Dermis microvascular lymphatic vessel endothelial cell (primary cell): Measurements from ENCODE around the gene UHRF1. TPM values are rescaled to one million over a fixed set of nuclear protein-coding genes. Genes with fewer than 3 reads are reported as not detected.
A peak's percentile ranks its signal among the peaks of the same experiment; 100 is the strongest.
"Not testable (repeated sequence)": the region's sequence is repeated elsewhere in the genome, so short reads cannot be mapped to it uniquely, and the experiment has no call there.

Source experiments
- DNase-seq, 2 donors: peaks; one replicate each; pipeline versions ENCODE4 v3.0.0 to v3.0.0-alpha.2; 2010; ENCODE audit warnings: low read depth in 2 of 2
- total RNA-seq: library from RNA; depleted of rRNA; stranded (reverse); fragments of >200 nt; gene quantifications from 2 replicates; pipeline ENCODE4 v1.2.1, GENCODE V29; 2014

Gene UHRF1
- total RNA-seq, 1 donor from 2014 or later: 27.1 TPM

DNA sequence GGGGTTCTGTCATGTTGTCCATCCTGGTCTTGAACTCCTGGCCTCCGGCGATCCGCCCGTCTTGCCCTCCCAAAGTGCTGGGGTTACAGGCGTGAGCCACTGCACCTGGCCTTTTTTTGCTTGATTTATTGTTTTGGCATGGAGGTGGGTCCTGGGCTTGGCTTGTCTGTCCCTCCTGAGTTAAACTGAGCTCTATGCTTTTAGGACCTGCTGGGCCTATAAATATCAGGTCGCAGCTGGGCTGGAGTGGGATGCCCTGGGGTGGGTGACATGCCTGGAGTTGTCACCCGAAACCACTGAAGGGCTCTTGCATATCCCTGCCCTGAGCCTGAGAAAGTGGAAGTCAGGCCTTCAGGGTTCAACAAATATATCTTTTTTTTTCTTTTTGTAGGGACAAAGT lies 12.2 kb upstream of the UHRF1 start:
- DNase-seq: no peak

DNA sequence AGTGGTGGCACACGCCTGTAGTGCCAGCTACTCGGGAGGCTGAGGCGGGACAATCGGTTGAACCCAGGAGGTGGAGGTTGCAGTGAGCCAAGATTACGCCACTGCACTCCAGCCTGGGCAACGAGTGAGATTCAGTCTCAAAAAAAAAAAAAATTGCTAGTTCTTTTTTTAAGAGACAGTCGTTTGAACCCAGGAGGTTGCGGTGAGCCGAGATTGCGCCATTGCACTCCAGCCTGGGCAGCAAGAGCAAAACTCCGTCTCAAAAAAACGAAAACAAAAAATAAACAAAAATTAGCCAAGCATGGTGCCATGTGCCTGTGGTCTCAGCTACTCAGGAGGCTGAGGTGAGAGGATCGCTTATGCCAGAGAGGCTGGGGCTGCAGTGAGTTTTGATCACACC lies 8.4 kb upstream of the UHRF1 start:
- not testable (repeated sequence) for DNase-seq

DNA sequence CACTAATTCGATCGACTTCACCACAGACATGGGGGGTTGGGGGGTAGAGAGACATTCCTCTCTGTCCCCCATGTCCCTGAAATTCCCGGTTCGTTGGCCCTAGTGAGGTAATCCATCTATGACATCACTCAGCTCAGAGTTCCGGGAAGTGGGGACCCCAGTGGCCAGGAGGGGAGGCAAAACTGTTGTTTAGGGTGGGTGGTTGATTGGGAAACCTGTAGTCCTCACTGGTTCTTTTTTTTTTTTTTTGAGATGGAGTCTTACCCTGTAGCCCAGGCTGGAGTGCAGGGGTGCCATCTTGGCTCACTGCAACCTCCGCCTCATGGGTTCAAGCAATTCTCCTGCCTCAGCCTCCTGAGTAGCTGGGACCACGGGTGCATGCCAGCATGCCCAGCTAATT lies 6.5 kb upstream of the UHRF1 start, which contains the start of gene ARRDC5:
ARRDC5 (minus strand) TSS at position 101 of the 400 bp plus-strand sequence; CDS start at position 30, 71 bp downstream.
- no peak for DNase-seq

DNA sequence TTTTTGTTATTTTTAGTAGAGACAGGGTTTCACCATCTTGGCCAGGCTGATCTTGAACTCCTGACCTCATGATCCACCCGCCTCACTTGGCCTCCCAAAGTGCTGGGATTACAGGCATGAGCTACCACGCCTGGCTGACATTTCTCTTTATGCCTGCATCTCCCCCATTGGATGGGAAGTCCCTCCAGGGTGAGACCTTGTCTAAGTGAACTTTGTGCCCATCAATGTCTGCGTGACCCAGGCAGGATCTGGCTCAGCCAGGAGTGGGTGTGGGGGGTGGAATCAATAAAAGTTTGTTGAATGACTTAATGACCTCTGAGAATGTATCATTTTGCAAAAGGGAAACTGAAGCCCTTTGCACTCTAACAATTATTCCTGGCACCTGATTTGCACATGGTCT lies 4.8 kb upstream of the UHRF1 start:
- DNase-seq: no peak

DNA sequence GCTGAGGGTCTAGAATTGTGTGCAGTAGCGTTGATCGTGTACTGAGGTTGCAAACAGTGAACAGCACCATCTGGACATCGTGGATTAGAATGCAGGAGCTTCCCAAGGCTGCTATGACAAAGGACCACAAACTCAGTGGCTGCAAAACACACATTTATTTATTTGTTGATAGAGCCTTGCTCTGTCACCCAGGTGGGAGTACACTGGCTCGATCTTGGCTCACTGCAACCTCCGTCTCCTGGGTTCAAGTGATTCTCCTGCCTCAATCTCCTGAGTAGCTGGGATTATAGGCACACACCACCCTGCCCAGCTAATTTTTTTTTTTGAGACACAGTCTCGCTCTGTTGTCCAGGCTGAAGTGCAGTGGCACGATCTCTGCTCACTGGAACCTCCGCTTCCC lies 2.3 kb upstream of the UHRF1 start:
- no peak for DNase-seq

DNA sequence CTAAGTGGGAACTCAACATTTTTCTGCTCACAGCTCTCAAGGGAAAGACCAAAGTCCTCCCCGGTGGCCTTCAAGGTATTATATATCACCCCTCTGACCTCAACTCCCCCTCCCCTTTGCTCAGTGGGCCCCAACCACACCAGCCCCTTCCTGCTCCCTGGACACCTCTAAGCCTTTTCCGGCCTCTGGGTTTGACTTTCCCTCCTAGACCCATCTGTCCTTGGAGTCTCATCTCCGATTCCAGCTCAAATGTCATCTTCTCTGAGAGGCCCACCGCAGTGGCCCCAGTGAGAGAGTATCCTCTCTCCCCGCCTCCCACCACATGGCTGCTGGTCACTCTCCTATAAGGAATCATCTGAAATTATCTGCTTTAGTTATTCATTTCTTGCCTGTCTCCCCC lies 941 bp upstream of the UHRF1 start:
- no peak for DNase-seq

DNA sequence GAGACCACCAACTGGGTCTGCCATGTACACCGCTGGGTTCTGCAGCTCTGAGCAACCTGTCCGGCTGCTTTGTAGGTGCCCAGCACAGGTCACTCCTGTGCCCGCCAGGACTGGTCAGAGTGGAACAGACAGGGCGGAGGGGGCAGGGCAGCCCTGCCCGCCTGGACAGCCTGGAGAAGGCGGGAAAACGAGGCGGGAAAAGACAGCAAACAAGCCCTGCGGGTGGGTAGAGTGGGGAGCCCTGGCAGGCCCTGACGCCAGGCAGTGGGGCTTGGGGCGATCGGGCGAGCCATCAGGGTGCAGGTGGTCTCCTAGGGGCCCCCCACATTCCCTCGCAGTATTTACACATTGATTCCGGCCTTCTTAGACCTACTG lies 533 bp upstream of the UHRF1 start:
- DNase-seq: no peak

DNA sequence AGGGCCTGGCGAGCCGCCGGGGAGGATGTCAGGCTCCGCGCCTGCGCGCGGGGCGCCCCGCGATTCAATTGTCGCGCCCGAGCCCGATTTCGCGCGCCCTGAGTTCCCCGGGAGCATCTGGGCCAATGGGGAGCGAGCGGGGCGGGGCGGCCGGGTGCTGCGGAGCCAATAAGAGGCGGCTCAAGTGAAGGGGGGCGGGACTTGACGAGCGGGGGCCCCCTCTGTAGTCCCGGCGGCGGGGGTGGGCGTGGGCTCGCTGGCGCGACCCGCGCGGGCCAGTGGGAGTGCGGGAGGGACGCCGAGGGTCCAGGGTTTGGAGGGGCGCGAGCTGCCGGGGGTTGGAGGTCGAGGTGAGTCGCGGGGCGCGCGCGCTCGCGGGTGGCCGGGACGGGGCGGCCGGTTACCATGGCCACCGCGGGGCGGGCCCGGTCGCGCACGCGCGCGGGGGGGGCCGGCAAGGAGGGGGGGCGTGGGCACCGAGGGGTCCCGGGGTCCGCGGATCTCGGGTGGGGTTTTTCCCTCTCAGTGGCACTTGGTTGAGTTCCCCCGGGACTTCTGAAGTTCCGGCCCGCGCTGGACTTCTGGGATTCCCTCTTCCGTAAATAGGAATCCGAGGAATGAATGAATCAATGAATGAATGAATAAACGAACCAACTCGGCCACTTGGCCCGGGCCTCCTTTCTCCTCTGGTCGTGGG lies 744 bp downstream of the UHRF1 start:
- peak; percentile 48 to 94 for DNase-seq

DNA sequence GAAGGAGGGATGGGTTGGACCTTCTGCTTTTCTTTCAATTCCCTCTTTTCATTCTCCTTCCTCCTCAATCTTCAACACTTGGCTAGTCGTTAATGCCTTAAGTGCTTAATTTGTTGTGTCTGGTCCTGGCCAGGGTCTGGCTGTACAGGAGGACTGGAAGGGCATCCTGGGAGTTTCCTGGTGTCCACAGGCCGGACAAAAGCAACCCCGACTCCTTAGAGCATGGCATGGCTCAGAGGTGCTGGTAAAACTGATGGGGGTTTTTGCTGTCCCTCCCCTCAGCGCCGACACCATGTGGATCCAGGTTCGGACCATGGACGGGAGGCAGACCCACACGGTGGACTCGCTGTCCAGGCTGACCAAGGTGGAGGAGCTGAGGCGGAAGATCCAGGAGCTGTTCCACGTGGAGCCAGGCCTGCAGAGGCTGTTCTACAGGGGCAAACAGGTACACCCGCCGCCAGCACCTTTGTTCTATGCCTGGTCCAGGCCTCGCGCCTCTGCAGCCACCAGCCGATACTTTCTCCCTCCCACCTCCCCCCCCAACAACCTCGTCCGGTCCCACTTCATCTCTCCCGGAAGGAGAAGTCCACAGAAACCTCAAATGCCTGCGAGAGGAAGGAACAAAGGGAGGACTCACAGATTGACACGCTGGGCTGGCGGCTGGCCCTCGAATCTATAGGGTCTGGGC lies 1.4 kb downstream of the UHRF1 start:
- peak in 1 of 2 donors; percentile 38 for DNase-seq

DNA sequence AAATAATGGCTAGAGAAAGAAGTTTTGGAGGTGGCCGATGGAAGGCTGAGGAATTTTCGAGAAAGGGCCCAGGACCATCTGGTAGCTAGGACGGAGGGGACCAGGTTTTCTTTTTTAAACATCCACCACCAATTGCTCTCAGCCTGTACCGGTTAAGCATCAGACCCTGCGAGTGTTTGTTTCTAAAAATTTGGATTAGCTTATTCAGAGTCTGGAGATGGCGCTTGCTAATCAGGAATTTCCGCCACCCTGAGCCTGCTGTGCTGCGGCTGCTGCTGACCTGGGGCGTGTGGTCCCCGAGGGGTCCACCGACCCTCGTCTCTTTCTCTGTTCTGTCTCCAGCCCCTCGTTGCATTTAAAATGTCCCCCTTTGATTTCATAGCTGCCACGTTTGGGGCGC lies 2.0 kb downstream of the UHRF1 start:
- DNase-seq: peak in 1 of 2 donors; percentile 17

DNA sequence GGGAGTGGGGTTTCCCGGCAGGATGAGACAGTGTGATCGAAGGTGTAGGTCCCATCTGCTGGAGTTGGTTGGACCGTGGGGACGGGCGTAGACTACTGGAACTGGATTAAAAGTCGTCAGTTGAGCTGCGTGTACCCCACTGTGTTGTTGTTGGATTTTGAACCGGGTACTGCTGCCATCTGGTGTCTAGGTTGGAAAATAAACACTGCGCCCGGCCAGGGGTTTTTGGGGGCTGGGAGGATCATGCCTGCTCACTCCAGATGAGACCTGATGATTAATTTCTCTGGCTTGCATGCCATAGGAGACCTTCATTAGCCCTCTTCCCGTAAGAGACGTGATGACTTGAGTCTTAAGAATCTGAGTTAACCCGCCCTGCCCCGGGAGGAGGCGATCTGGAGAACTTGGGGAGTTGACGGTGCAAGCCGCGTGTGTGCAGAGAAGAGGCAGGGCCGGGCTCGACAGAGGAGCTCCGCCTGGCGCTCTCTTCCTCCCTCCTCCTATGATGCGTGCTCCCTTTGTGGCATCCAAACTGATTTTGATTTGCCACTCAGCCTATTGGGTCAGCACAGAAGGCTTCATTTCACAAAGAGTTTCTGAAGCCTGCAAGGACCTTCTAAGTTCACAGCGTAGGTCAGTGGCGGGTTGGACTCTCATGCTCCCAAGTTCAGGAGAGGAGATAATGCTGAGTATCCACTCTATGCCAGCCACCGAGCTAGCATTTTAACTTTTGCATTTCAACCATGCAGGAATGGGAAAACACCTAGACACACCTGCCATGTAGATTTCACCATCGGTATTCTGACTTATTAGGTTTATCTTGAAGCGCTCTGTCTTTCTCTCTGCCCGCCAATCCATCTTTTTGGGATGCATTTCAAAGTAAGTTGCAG lies 2.7 kb downstream of the UHRF1 start:
- peak; percentile 50 to 84 for DNase-seq

DNA sequence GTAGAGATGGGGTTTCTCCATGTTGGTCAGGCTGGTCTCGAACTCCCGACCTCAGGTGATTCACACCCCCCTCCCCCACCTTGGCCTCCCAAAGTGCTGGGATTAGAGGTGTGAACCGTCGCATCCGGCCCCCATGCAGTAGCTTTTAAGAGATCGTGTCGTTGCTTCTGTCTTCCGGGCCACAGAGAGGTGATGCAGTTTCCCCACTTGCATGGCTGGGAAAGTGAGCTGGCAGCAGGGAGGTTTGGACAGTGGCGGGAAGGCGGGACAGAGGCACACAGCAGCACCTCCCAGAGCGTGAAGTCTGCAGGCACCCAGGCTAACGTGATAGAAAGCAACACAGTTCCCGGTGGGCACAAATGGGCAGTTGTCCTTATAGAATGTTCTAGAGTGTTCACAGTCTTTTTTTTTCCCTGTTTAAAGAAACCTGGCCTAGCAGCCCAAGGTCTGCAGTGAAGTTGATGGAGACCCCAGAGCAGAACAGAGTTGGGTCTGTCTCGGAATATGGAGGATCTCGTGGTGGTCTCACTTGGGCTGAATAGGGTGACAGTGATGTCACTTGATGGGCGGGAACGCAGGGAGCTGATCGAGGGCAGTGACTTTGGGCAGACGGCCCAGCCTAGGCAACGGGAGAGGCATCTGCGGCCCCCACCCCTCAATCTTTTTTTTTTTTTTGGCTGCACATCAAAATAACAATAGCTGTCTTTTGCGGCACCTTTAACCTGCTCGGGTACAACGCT lies 4.9 kb downstream of the UHRF1 start:
- no peak for DNase-seq

DNA sequence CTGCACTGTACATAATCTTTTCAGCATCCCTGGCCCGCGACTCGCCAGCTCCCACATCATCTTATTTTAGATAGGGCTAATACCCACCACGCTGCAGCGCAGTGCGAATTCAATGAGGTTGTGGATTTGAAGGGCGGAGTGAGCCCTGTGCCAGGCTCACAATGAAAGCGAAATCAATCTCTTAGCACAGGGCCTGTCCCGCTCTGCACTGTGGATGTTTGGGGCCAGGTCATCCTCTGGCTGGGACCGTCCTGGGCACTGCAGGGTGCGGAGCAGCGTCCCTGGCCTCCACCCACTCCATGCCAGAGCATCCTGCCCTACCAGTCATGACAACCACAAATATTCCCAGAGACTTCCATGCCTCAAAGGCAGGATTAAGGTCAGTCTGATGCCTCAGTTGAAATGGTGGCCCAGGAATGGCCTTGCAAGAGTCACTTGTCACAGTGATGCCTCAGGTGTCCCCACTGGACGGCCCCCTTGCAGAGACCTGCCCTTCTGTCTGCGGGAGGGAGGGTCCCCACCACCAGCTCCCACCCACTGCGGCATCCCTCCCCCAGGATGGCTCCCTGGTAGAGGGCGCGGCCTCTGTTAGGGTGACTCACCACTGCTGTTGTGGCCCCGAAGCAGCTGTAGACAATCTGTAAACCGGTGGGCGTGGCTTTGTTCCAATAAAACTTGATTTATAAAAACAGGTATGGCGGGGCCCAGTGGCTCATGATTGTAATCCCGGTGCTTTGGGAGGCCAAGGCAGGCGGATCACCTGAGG lies 5.6 kb downstream of the UHRF1 start:
- peak in 1 of 2 donors; percentile 66 for DNase-seq

DNA sequence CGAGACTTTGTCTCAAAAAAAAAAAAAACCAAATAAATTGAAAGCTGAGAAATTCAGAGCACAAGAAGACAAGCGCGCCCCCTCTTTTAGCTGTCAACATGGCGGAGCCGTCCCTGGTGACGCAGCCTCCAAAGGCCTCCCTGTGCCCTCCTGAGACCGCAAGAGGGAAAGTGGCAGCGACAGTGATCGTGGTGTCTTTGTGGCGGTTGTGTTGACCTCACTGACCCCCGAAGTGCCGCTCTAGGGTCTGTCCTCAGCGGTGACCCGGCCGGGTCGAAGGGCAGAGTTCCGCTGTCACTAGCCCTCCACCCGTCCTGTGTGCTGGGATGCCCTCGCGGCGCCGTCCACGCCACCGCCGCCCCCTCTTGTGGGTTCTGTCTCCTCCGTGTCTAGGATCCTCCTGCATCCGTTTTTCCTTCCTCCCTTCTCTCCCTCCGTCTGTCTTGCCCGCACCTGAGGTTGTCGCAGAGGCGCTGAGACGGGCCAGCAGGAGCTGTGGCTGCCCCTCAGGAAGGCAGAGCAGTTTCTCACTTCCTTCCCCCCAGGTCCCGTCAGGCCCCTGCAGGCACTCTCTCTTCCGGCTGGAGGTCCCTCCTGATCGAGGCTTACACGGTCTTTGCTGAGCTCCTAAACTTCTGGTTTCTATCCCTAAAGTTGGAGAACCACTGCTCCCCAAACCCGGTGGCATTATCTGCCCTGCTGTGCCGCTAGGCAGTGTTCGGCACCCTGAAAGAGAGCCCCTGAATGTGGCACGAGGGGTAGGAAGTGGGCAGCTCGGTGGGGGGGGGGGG lies 7.2 kb downstream of the UHRF1 start:
- peak in 1 of 2 donors; percentile 12 for DNase-seq

DNA sequence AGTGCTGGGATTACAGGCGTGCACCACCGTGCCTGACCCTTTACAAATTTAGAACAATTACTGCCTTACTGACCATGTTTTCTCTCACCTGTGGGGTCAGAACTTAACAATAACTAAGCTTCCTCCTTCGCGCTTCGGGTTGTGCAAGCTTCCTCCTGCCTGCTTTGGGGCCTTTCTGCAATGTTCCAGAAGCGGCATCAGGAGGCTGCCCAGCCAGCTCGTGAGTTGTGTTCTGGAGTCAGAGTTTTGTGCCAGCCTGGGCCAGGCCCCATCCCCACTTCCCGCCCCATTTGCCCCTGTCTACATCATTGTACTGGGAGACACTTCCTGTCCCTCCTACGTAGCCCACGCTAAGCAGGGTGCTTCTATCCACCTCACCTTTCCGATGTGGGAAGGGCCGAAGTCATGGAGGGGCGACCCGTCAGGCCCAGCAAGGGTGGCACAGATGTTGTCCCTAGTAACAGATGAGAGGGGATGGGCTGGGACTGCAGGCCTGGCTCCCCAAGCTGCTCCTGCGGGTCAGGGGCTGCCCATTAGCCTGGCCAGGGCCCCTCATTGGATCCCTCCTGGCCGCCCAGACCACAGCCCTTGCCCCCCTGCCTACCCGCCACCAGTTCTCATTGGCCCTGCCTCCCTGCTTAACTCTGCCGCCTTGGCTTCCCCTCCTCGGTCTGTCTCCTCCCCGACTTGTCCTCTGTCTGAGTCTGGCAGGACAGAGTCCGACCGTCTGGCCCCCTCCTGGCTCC lies 13.4 kb downstream of the UHRF1 start:
- no peak for DNase-seq

DNA sequence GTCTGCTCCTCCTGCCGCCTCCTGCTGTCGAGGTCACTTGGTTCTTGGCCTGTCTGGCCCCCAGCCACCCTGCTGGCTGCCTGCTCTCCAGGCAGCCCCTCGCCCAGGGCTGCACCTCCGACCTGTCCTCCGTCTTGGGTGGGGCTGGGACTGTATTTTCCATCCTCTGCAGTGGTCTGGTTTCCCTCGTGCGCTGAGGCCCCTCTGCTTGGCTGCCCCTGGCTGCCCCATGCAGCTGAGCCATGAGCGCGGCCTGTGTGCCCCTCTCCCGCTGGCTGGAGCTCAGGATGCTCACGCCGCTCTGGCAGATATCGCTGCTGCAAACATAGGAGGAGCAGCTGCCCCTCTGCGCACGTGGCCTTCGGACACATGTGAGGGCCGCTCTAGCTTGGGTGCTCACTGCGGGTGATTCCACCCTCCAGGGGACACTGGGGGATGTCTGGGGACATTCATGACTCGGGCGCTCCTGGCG lies 14.0 kb downstream of the UHRF1 start:
- DNase-seq: no peak

DNA sequence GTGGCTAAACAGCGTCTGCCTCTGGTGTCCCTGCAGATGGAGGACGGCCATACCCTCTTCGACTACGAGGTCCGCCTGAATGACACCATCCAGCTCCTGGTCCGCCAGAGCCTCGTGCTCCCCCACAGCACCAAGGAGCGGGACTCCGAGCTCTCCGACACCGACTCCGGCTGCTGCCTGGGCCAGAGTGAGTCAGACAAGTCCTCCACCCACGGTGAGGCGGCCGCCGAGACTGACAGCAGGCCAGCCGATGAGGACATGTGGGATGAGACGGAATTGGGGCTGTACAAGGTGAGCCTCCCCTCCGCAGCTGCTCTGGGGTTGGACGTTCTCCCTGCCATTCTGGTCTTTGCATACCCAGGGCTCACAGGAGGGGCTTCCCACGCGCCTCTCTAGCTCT lies 19.9 kb downstream of the UHRF1 start:
- DNase-seq: no peak

DNA sequence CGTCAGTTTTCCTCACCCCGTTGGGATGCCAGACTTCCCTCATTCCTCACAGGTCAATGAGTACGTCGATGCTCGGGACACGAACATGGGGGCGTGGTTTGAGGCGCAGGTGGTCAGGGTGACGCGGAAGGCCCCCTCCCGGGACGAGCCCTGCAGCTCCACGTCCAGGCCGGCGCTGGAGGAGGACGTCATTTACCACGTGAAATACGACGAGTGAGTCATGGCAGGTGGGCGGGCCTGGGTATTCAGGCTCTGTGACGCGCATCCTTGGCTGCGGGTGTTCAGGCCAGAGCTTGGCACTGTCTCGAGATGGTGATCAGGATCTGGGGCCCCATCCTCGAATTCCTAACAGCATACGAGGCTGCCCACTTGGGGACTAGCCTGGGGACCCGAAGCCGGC lies 21.4 kb downstream of the UHRF1 start:
- no peak for DNase-seq

DNA sequence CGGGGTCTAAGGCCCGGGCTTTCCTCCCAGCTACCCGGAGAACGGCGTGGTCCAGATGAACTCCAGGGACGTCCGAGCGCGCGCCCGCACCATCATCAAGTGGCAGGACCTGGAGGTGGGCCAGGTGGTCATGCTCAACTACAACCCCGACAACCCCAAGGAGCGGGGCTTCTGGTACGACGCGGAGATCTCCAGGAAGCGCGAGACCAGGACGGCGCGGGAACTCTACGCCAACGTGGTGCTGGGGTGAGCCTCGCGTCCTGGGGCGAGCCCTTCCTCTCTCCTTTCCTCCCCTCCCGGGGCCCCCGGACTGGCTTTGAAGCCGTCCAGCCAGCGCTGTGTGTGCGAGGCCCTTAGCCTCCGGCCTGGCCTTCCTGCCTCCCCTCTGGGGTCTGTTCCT lies 23.4 kb downstream of the UHRF1 start:
- no peak for DNase-seq
